ENCODE measurements around the gene RAPGEF2.
"Not testable (repeated sequence)": the region's sequence is repeated elsewhere in the genome, so short reads cannot be mapped to it uniquely, and the experiment has no call there.

RAPGEF2 gene

GRCh38 chr4:159137176-159137575 is 34.3 kb downstream of the RAPGEF2 start:
- DNase-seq = no peak

GRCh38 chr4:159138436-159138835 is 35.6 kb downstream of the RAPGEF2 start:
- DNase-seq = no peak

- DNase-seq = no peak
Observed at GRCh38 chr4:159141193-159141592, 38.3 kb downstream of the RAPGEF2 start.

GRCh38 chr4:159142241-159142640 is 39.4 kb downstream of the RAPGEF2 start:
- no peak for DNase-seq

GRCh38 chr4:159142681-159143384 is 40.0 kb downstream of the RAPGEF2 start:
- no peak for DNase-seq

- no peak for DNase-seq
Observed at GRCh38 chr4:159143687-159144086, 40.8 kb downstream of the RAPGEF2 start.

GRCh38 chr4:159144112-159144694 is 41.3 kb downstream of the RAPGEF2 start:
- no peak for DNase-seq

GRCh38 chr4:159145318-159145991 is 42.6 kb downstream of the RAPGEF2 start:
- no peak for DNase-seq

GRCh38 chr4:159145992-159146330 is 43.1 kb downstream of the RAPGEF2 start:
- no peak for DNase-seq

- DNase-seq = no peak
Observed at GRCh38 chr4:159146488-159146887, 43.6 kb downstream of the RAPGEF2 start.

GRCh38 chr4:159148441-159148840 is 45.6 kb downstream of the RAPGEF2 start:
- no peak for DNase-seq

- no peak for DNase-seq
Observed at GRCh38 chr4:159149666-159150065, 46.8 kb downstream of the RAPGEF2 start.

- DNase-seq = no peak
Observed at GRCh38 chr4:159150396-159150795, 47.5 kb downstream of the RAPGEF2 start.

GRCh38 chr4:159150821-159151390 is 48.0 kb downstream of the RAPGEF2 start:
- no peak for DNase-seq

- no peak for DNase-seq
Observed at GRCh38 chr4:159151689-159152088, 48.8 kb downstream of the RAPGEF2 start.

- no peak for DNase-seq
Observed at GRCh38 chr4:159152181-159152580, 49.3 kb downstream of the RAPGEF2 start.

- DNase-seq = no peak
Observed at GRCh38 chr4:159153669-159154068, 50.8 kb downstream of the RAPGEF2 start.

GRCh38 chr4:159155119-159155518 is 52.2 kb downstream of the RAPGEF2 start:
- DNase-seq = no peak

GRCh38 chr4:159158083-159158617 is 55.3 kb downstream of the RAPGEF2 start:
- DNase-seq = no peak

GRCh38 chr4:159158985-159159384 is 56.1 kb downstream of the RAPGEF2 start:
- no peak for DNase-seq

GRCh38 chr4:159159611-159160010 is 56.7 kb downstream of the RAPGEF2 start:
- no peak for DNase-seq

GRCh38 chr4:159160242-159160641 is 57.4 kb downstream of the RAPGEF2 start:
- DNase-seq = no peak

- DNase-seq = not testable (repeated sequence)
Observed at GRCh38 chr4:159161436-159161835, 58.6 kb downstream of the RAPGEF2 start.

GRCh38 chr4:159162576-159162975 is 59.7 kb downstream of the RAPGEF2 start:
- no peak for DNase-seq
